GF-D8 (cell line): ENCODE data around the gene SCYL3.
"Not testable (repeated sequence)": the region's sequence is repeated elsewhere in the genome, so short reads cannot be mapped to it uniquely, and the experiment has no call there.

Source experiments
- DNase-seq: peaks from one replicate; lab custom pipeline; 2025; lab: John Stamatoyannopoulos, UW

Gene SCYL3, protein sequence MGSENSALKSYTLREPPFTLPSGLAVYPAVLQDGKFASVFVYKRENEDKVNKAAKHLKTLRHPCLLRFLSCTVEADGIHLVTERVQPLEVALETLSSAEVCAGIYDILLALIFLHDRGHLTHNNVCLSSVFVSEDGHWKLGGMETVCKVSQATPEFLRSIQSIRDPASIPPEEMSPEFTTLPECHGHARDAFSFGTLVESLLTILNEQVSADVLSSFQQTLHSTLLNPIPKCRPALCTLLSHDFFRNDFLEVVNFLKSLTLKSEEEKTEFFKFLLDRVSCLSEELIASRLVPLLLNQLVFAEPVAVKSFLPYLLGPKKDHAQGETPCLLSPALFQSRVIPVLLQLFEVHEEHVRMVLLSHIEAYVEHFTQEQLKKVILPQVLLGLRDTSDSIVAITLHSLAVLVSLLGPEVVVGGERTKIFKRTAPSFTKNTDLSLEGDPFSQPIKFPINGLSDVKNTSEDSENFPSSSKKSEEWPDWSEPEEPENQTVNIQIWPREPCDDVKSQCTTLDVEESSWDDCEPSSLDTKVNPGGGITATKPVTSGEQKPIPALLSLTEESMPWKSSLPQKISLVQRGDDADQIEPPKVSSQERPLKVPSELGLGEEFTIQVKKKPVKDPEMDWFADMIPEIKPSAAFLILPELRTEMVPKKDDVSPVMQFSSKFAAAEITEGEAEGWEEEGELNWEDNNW

DNA sequence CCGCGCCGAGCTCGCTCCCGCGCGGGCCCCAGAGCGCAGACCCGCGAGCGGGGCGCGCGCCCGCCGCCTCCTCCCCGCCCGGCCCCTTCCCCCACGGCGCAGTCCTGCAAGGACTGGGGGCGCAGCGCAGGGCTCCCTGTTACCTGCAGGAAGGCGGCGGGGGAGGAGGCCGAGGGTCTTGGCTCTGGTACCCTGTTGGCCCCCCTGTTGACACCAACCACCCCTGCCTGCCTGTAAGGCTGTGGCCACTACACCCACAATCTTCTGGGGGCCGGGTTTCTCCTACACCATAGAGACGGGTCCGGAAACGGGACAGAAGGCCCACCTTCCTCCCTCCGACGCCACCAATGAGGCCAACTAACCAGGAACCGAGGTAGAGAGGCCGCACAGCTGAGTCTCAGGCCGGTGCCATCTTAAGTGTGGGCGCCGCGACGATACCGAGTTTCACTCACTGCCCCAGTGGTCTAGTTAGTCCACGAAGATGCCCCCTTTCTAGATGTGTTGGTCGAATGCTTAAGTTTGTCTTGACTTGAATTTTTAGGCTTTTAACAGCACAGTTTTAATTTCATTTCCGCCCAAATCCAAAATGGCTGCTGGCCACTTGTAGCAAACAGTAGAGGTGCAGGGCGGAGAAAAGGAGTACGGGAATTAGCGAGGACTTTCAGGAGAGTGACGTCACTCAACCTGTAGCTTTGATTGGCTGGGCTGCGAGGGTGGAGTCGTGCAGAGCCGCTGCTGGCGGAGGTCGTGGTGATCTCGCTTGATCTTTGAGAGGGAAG, at the start of gene SCYL3:
Gene SCYL3, minus strand, starts transcription at position 252 of the 779 bp plus-strand sequence. CDS start 5,056 bp downstream, outside the sequence.
- DNase-seq, result peak; percentile 91

DNA sequence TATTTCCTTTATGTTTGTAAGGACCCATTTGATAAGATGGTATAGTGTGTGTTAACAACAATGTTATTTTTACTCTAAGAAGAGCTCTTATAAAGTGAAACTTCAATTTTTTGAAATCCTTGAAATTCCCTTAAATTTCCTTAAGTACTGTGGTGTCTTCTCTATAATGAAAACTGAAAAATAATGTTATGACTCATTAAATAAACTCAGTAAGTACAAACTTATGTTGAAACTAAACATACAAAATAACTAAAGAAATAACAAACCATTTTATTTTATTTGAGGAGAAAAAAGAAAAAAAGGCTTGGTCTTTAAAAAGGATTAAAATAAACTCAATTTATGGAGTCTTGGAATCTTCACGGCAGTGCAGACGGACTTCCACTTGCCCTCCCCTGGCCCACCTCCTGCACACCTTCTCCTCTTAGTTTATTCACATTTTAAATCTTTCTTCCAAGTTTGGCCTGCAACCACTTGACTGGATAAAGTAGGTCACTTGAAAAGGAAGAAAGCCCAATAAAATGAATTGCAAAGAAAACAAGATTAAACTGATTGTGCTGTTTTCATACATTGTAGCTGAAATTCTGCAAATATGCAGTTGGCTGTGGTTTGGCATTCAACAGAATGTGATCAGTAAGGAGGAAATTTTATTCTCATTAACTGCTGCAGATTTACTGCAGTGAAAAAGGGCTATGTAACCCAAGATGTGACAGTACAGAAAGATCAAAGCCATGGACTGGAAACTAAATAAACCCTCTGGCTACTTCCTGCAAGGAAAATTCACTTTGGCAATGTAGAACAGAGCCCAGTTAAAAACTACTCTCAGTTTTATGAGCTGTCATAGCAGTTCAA, 48.5 kb upstream of the SCYL3 start:
- DNase-seq, result no peak

DNA sequence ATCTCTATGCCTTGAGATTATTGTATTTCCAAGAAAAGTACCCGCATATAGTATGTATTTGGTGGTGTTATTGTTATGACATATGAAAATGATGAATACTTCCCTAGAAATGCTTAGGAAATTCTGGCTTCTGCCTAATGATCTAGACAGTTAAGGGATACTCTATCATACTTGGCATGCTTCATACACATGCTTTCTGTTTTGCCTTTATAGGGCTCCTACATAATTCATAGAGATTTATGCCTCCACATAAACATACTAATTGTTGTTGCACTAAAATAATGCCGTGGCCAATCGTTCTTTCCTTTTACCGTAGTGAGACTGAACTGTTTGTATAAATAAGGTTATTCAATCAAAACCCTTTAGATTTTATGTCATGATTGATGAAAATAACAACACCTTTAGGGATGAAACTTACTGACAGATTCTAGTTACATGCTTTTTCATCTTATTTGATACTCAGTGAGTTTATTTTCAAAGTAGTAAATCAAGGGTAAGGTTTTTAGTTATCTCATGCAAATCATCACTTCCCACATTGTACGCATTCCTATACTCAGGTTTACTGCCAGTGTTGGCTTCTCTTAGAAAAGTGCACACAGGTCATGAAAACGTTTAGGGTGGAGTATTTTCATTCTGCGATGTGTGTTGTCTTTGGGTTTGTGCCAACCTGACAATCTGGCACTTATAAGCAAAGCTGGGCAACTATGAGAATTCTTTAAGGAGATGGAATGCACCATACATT, 40.5 kb upstream of the SCYL3 start:
- no peak for DNase-seq

DNA sequence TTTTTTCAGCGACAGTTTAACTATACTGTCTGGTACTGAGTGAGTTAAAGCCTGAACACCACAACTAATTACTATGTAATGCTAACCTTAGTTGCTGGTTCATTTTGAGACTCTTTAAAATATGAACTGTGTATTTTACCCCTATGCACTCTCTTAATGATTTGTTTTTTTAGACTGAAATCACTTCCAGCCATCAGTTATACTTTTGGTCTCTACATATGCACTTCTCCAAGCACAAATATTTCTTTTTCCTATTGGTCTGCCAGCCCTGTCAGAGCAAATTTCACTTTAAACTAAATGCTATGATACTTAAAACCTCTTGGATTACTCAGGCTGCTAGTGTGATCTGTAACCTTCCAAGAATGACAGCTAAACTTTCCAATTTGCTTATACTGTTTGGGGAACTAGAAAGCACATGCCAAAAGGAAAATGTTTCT, 38.1 kb upstream of the SCYL3 start:
- no peak for DNase-seq

DNA sequence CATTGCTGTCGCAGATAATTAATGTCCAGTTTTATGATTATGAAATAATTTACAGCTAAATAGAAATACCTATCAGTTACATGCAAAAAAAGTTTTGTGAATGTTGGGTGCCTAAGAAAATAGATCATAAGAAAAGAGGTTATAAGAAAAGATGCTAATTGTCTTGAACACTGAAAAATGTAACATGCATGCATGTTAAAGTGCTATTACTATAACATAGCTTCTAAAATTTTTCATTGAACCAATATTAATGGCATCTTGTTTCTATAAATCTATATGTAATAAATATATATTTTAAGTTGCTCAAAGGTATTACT, 35.5 kb upstream of the SCYL3 start:
- no peak for DNase-seq

DNA sequence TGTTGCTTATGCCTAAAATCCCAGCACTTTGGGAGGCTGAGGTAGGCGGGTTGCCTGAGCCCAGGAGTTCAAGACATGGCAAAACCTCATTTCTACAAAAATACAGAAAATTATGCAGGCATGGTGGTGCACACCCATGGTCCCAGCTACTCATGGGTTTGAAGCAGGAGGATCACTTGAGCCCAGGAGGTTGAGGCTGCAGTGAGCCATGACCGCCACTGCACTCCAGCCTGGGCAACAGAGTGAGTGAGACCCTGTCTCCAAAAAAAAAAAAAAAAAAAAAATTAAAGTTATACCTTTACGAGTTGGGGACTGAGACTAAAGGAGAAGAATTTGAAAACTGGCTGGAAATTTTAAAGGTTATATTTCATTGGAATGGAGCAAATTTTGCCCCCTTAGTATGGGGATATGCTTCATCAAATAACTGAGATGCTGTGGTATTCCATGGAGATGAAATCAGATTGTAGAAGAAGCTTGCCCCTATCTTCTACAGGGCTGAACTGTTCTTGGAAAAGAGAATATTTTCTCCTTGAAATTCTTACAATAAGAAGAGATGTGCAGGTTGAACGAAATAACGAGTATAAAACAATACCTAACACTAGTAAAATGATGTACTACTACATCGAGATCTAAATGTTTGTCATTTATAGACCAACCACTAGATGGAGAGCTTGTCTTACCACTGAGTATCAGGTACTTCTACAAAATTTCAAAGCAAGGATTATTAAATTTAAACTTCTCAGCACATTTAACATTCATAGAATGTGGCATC, 34.9 kb upstream of the SCYL3 start:
- peak; percentile 11 for DNase-seq

DNA sequence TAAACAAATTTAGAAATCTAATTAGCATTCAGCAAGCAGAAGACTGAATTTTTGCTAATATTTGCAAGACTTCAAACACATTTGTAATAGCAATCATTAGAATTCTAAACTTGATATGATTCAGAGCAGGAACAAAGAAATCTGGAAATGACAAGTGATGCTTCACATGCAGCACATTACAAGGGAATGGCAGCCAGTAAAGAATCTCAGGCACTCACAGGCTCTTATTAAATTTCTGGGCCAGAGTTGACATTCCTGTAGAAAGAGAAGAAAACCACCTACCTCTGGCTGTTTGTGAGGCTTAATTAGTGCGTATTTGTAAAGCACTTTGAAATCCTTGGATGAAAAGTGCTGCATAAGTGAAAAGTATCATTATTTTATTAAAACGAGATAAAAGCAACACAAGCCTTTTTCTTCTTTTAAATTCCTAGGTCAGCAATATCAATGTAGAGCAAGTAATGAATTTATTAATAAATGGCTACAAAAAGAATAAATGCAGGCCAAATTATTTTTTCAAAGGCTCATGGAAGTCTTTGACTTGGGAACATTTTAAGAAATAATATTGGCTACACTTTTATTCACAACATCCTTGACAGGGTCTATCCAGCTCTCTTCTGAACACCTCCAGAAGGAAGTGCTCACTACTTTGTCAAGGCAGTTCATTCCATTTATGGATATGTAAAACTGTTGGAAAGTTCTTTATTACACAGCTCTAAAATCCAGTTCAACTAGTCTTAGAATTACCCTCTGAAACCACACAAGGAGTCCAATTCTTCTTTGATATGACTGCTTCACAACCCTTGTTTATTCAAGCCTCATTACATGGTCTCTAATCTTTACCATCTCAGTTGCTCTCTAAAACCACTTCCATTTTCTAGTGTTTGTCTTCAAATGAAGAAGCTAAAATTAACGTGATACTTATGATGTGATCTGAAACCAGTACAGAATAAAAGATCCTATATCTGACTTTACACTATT, 32.1 kb upstream of the SCYL3 start:
- no peak for DNase-seq

DNA sequence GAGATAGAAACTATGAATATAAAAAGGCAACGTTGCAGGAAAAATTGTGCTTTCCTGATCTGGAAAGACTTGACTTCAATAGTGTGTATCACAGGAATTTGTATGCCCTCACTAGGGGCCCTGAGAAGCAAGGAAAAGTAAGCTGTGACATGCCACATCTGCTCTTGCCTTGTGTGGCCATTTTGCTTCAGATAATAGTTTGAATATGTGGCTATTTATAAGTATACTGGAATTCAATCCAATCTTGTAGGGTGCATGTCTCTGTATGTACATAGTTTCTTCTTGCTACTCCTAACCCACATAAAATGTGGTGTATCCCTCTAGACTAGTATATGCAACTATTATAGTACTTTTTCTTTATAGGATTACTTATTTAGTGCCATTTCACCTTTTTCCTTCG, 31.1 kb upstream of the SCYL3 start:
- no peak for DNase-seq

DNA sequence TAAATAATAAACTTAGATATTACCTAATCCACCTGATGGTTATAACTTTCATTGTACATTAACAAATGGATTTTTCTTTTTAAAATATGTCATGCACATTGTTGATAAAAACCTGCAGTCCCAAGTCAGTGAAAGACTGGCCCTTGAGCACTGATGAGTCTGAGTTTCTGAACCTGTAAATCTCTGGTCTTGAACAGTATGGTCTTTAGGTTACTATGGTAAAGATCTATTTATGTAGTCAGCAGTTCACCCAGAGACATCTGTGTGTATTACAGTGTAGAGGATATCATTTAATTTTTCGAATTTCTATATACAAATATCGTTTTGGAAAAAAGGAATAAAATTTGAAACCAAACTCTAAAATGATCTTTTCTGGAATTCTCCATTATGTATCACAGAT, 30.4 kb upstream of the SCYL3 start:
- no peak for DNase-seq

DNA sequence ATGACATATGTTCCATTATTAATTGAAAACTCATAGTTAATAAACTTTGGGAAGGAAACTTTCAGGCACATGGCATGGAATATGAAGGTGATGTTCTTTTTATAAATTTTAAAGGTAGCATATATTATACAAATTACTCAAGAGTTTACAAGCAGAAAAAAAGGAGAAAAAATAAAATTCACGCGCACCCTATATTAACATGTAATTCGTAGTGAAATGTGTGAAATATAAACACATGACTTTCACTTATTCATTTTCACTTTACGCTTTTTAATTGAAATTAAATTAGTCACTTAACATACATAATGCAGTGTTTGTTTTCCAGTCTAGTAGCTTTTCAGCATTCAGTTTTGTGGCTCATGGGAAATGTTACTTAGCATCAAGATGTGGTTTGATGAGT, 27.4 kb upstream of the SCYL3 start:
- DNase-seq, result no peak

DNA sequence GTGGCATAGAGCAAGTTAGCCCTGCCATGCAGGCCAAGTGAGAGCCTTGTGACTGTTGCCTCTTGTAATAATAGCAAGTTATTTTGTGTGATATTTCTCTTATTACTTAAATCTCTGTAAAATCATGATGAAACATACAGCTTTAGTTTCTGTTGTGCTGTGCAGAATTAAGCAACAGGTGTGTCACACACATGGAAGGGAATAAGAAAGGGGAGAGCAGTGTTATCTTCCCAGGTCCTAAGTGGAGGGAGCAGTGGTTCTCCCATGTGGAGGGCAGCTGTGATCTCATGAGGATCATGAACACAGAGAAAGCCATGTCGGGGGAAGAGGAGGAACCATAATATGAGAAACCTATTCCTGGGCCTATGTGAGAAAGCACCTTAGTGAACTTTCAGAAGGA, 25.2 kb upstream of the SCYL3 start:
- DNase-seq, result no peak

DNA sequence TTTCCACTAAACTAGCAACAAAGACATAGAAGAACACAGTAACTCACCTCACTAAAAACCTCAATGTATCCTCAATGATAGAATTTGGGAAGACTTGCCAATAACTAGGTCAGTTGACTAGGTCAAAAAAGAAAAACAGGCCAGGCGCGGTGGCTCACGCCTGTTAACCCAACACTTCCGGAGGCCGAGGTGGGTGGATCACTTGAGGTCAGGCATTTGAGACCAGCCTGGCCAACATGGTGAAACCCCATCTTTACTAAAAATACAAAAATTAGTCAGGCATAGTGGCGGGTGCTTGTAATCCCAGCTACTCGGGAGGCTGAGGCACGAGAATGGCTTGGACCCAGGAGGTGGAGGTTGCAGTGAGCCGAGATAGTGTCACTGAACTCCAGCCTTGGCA, 24.5 kb upstream of the SCYL3 start:
- not testable (repeated sequence) for DNase-seq

DNA sequence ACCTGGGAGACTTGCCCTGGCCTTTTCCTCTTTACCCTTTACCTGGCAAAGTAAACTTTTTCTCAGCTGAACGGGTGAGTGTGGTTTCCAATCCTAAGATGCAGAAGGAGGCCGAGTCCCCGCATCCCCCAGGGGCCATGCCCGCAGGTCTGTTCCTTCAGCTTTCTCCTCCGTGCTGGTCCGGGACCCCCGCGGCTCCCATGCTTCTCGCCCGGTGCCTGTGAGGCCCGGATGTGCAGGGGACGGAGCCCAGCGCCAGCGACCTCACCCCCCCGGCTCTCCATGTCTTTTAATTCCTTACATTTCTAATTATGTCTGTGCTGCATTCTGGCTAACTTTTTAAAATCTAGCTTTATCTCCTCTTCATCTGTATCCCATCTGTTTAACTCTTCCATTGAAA, 21.5 kb upstream of the SCYL3 start:
- DNase-seq, result no peak

DNA sequence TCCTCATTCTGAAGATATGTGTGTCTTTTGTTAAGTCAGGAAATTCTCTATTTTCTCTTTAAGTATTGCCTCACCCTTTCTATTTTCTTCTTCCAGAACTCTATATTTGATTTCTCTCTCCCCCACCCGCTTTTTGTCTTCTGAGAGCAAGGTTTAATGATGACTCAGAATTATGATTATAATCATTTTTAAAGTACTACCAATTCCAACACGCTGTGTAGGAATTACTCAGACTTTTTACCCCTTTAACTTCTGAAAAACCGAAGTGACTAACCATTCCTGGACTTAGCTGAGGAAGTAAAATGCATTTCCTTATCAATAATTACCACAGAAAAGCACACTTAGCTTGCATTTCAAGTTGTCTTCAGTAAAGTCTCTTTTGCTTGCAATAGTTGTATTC, 20.8 kb upstream of the SCYL3 start:
- no peak for DNase-seq

DNA sequence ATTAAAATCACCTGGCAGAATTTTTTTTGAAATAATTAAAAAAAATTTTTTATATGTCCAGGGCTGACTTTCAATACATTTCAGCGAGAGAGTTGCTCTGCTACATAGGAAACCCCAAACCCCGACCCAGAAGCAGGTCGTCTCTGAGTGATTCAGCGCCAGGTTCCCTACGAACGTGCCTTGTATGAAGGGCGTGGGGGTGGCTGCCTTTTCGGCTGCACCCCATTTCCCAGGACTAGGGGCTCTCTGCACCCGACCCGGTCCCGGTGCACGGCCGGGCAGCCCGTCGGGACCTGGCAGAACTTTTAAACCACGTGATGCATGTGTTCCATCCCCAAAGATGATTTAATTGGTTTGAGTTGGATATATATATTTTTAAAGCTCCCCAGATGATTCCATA, 15.8 kb upstream of the SCYL3 start:
- no peak for DNase-seq

DNA sequence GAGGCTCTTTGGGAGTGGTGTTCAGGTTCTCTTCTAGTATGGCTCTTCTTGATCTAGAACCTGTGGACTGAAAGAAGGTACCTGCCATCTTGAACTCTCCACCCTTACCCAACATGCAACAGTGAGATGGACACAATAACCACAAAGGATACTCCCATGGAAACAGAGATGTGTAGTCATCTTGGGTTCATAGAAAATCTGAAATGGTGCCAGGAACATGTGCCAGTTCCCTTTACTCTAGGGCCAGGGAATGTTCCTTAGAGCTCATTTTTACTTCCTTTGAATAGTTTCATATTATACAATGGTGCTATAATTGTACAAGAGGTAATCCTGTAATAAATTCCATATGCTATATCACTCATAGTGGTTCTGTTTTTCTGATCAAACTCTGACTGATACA, 13.2 kb upstream of the SCYL3 start:
- DNase-seq, result no peak

DNA sequence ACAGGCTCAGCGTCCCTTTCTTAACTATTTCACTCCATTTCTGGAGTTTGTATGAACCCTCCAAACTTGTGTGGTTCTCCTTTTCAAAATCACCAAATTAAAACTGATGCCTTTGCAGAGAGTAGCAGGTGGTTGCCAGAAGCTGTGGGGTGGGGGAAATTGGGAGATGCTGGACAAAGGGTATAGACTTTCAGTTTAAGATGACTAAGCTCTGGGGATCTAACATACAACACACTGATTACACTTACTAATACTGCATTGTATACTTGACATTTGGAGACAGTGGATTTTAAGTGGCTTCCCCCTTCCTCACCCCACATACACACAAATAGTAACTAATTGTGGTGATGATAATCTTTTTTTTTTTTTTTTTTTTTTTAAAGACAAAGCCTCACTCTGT, 11.1 kb upstream of the SCYL3 start:
- DNase-seq, result no peak

DNA sequence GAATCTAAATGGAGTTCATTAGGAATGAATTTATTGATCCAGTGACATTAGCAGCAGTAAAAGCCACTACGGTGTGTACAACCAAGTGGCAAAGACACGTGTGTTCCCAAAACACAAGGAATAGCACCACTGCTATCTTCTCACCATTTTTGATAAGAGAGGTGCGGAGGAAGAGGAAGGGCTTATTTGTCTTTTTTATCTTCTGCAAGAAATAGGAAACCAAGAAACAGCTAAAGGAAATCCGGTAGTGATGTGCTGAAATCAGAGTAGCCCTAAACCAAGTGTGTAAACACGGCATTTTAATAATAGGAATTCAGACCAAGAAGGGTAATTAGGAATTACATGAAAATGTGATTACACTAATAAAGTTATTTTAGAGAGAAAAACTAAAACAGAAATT, 9.1 kb upstream of the SCYL3 start:
- DNase-seq, result no peak

DNA sequence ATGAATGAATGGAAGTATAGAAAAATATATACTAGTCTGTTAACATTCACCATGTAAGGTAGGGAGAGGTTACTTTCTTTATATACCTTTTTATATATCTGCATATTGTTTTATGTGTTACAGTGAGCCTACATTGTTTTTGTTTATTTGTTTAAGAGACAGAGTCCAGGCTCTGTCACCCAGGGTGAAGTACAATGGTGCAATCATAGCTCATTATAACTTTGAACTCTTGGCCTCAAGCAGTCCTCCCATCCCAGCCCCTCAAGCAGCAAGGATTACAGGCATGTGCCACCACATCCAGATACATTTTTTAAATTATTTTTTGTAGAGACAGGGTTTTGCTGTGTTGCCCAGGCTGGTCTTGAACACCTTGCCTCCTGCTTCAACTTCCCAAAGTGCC, 7.4 kb upstream of the SCYL3 start:
- DNase-seq, result no peak
